ENCODE measurements around the gene CD180.

Gene CD180

GRCh38 chr5:67196537-67197059 lies at the start of gene CD180:
Gene CD180, minus strand, starts transcription at chr5:67196799. Its CDS starts 158 bp downstream, at chr5:67196641.
- DNase-seq, result peak in 1 of 2 donors; percentile 42

- peak in 1 of 2 donors; percentile 71 for DNase-seq
These were observed 49.5 kb upstream of the CD180 start for GRCh38 chr5:67246108-67246507.

DNA sequence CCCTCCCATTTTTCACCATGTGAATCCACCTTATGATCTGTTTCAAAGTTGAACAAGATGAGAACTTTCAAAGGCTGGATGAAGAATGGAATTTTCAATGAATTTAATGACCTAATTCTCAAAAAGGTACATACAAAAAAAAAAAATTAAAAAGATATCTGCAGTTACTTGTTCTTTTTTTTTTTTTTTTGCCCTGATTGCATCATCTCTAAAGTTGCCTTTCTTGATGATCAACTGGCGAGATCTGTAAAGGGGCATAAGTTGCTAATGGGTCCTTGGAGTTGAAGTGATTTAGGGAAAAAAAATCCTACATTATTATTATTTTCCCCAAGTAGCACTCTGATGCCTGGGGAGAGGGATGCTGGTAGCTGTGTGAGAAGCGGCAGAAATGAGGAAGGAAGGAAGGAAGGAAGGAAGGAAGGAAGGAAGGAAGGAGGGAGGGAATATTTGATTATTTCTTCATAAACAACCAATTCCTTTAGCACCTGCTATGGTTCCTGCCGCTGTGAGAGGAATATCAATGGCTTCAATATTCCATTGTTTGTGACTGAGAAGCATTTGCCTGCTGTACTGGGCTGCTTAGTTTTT lies 48.8 kb upstream of the CD180 start:
- DNase-seq, result no peak

DNA sequence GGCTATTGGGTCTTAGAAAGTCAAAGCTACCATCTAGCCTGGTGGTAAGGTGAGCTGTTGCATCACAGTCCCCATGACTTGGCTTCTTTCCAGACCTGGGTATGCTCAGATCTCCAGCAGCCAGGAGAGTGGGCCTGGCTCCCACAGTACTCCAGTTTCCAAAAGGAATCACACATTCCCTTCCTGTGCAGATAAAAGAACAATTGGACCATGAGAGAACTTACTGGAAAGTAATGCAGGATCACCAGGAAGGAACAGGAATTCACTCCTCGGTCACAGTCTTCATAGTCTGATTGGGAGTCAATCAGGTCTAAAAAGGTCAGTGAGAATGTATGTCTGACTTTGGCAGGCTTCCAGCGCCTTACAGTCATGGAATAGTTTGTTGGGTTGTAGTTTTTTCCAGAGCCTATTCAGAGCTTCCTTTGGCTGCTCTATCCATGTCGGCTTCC lies 47.8 kb upstream of the CD180 start:
- DNase-seq, result no peak

DNA sequence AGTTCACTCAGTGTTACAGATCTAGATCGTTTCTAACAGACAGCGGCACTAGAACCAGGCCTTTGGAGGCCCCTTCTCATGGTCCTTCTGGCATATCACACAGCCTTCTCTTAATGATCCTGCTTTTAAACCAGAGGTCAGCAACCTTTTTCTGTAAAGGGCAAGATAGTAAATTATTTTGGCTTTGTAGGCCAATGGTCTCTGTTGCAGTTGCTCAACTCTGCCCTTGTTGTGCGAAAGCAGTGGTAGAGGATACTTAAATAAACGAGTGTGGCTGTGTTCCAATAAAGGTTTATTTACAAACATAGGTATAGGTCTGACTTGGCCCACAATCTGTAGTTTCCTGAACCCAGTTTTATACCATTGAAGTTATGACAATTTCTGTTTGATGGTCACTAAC lies 47.3 kb upstream of the CD180 start:
- DNase-seq, result no peak

GRCh38 chr5:67243349-67243748 lies 46.8 kb upstream of the CD180 start:
- DNase-seq, result no peak

GRCh38 chr5:67241326-67241725 lies 44.7 kb upstream of the CD180 start:
- DNase-seq, result no peak

GRCh38 chr5:67240846-67241245 lies 44.2 kb upstream of the CD180 start:
- no peak for DNase-seq

DNA sequence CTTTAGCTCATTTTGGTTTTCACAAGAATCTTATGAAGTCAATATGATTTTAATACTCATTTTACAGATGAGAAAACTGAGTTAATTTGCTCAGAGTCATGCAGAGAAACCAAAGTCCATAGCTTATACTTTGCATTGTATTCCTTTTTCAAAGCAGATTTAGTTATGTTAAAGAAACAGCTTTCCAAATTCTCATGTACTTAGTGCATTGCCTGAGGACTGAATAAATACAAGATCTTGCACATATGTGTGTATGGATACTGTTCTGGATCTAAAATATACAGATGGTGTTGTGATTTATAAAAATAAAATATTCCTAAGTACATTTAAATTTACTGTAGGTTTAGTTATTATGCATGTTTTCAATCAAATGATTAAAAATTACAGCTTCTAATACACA lies 43.5 kb upstream of the CD180 start:
- DNase-seq, result no peak

DNA sequence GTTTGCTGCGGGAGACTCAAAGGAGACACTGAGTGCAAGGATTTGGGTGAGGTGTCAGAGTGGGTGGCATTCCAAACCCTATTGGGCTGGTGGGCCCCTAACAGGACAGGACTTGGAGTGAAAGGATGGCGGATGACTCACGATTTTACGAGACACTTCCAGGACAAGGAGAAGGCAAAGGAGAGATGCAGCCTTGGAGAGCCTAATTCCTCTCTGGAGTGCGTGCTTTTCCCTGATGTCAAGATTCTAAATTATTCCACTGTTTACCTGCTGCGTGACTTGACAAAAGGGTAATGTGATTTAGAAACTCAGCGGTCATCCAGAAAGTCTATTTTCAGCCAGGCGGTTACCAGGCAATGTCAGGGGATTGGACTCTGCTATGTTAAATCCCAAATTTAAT lies 41.6 kb upstream of the CD180 start:
- DNase-seq, result no peak

- DNase-seq, result no peak
These were observed 39.0 kb upstream of the CD180 start for GRCh38 chr5:67235399-67236110.

DNA sequence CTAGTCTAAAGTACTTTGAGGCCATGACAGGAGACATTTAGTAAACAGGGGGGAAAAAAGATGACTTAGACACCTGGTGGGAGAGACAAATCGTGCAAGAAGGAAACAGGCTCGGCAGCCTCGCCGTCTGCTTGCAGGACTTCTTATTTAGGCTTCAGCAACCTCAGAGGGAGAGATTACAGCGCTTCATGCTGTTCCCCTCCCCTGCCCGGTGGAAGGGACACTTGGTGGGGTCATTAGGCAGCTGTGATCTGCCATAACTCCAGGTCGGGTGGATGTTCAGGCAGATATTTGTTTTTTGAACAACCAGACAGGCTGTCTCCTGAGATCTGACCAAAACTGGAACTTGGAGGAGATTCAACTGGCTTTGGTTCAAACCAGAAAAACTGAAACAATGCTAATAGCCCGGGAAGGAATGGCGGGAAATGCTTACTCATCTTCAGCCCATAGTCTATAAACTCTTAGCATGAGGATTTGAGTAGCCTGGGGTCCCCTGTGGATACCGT lies 38.1 kb upstream of the CD180 start:
- DNase-seq, result no peak

GRCh38 chr5:67233075-67233474 lies 36.5 kb upstream of the CD180 start:
- DNase-seq, result no peak

GRCh38 chr5:67223211-67223610 lies 26.6 kb upstream of the CD180 start:
- no peak for DNase-seq

- DNase-seq, result no peak
These were observed 25.8 kb upstream of the CD180 start for GRCh38 chr5:67222243-67223025.

DNA sequence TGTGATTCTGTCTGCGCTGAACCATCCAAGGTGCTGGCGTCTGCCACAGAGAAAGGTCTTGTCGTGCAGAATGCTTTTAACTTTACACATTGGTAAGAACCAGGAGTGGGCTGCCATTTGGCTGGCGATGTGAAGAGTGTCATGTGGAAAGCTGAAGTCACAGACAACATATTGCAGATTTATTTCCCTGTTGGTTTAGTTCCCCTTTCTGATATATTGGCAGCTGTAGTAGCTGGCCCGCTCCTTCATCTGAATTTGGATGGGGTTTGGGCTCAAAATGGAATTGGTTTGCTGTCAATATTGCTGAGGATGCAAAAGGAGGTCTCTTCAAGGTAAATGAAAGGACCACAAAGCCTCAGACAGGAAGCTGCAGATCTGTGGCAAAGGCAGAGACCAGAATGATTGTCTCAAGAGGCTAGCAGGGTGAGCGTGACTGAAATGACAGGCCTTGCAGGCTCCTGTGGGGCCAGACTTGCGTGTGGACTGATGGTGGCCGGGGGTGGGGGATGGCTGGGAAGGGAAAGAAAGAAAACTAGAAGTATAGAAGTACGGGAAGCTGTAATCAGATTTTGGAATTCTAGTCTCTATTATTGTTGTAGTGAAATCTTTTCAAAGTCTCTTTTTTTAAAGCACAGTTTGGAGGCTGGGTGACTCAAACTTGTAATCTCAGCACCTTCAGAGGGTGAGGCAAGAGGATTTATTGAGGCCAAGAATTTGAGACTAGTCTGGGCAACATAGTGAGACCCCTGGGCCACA lies 25.1 kb upstream of the CD180 start:
- peak; percentile 42 to 64 for DNase-seq

GRCh38 chr5:67216564-67216963 lies 20.0 kb upstream of the CD180 start:
- no peak for DNase-seq

DNA sequence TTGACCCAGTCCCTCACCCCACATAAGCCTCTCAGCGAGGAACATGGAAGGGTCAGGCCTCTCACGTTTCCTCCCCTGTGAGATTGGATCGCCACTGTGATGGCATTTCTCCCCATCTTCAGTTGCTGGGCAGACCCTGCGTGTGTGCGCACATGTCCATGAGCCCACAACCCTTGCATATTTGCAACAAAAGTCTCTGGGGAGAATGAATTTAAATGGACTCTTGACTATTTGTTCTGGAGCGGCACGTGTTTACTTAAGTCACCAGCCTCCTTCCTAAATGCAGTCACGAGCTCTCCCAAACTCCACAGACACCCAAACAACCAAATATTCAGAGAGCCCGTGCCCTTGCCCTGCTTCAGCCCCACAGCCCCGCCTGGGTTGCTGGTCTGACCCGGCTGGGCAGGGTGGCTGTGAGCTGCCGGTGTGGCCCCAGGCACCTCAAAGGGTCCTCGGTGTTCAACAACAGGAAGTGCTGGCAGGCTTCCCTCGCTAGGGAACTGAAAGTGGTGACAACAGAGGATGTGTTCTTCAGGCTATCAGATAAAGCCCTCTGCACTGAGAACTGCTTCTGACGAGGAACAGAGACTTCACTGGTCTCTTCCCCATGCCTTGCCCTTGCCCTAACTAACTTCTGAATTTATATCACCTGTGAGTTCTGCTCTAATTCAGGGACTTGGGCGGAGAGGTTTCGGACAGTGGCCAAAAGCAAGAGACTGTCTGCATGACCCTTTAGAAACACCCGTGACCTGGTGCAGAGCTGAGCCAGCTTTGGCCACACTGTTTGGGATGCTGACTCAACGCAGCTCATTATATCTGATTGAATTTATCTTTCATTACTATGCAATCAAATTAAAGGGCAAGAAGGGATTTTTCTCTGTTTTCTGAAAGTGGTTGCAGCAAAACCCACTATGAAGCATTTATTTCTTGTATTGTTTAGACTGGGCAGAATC lies 19.2 kb upstream of the CD180 start:
- peak; percentile 78 to 90 for DNase-seq

DNA sequence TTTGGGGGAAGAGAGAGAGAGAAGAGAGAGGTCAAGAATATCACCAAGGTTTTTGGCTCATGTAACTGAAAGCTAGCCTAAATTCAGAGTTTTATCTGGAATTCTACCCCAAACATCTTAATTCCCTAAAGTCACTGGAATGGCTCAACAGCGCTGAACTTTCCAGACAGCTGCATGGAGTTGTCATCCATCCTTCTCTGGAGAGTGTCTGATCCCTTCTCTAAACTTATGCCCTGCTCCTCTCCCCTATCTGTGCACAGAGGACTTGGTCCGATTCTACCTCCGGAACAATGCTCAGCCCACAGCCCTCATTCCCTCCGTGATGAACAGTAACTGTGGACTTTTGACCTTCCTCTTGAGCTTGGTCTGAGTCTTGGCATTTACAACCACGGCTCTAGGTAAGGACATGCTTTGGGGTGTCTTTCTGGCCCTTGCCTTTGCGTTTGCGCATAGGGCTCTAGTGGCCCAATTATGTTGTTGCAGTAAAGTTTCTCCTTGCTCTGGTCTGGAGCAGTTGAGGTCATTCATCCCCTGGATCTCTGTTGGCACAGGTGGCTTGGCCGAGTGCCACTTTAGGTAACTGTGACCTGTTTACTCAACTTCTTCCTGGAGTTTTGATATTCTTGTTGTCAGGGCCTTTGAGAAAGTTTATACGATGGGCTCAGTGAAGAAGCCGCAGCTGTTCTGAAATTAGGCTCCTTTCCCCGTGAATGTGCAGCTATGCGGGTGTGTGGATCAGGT lies 18.3 kb upstream of the CD180 start:
- no peak for DNase-seq

GRCh38 chr5:67214036-67214435 lies 17.4 kb upstream of the CD180 start:
- DNase-seq, result no peak

GRCh38 chr5:67211926-67212325 lies 15.3 kb upstream of the CD180 start:
- no peak for DNase-seq
